Endodermal cell (in vitro differentiated cells): ENCODE results near the gene COL18A1. TPM values are rescaled to one million over a fixed set of nuclear protein-coding genes. Genes with fewer than 3 reads are reported as not detected.

Source experiments
- DNase-seq: peaks from one replicate; pipeline ENCODE4 v3.0.0-alpha.2; 2017
- H3K27ac ChIP-seq: 2 replicates; pipeline ENCODE4 v1.5.1; 2013; ENCODE audit warnings: mild to moderate bottlenecking, low read depth, low read length, moderate library complexity
- H3K27me3 ChIP-seq: 2 replicates; pipeline ENCODE4 v1.6.1; 2013; ENCODE audit warnings: mild to moderate bottlenecking, low read length, moderate library complexity; ENCODE audit not compliant: insufficient read depth, control insufficient read depth, poor library complexity, severe bottlenecking
- H3K36me3 ChIP-seq: 2 replicates; pipeline ENCODE4 v1.7.0; 2013; ENCODE audit warnings: mild to moderate bottlenecking, low read length, moderate library complexity; ENCODE audit not compliant: control insufficient read depth, insufficient read depth
- H3K4me1 ChIP-seq: one replicate; pipeline ENCODE4 v1.7.0; 2013; ENCODE audit warnings: low read length; ENCODE audit not compliant: control insufficient read depth, insufficient read depth
- H3K4me3 ChIP-seq: 2 replicates; pipeline ENCODE4 v1.5.1; 2013; ENCODE audit warnings: mild to moderate bottlenecking, low read length, moderate library complexity
- H3K9ac ChIP-seq: 2 replicates; pipeline ENCODE4 v1.6.1; 2013; ENCODE audit warnings: mild to moderate bottlenecking, low read length, moderate library complexity; ENCODE audit not compliant: poor library complexity, severe bottlenecking; ENCODE audit errors: extremely low read depth
- H3K9me3 ChIP-seq: 2 replicates; pipeline ENCODE4 v1.6.1; 2013; ENCODE audit warnings: mild to moderate bottlenecking, low read length, moderate library complexity; ENCODE audit not compliant: control insufficient read depth
- H3K27ac Mint-ChIP-seq: 2 replicates; pipeline ENCODE4 v1.8.0; 2020; ENCODE audit warnings: mixed read lengths
- H3K27me3 Mint-ChIP-seq: 2 replicates; pipeline ENCODE4 v1.8.0; 2021; ENCODE audit warnings: mild to moderate bottlenecking, mixed read lengths; ENCODE audit not compliant: insufficient read depth
- H3K36me3 Mint-ChIP-seq: 2 replicates; pipeline ENCODE4 v1.8.0; 2020; ENCODE audit warnings: low read depth, mixed read lengths
- H3K4me1 Mint-ChIP-seq: 2 replicates; pipeline ENCODE4 v1.8.0; 2020; ENCODE audit warnings: mixed read lengths
- H3K4me3 Mint-ChIP-seq: 2 replicates; pipeline ENCODE4 v1.8.0; 2020; ENCODE audit warnings: mild to moderate bottlenecking, moderate library complexity, mixed read lengths
- H3K9me3 Mint-ChIP-seq: 2 replicates; pipeline ENCODE4 v1.8.0; 2020; ENCODE audit warnings: mild to moderate bottlenecking, mixed read lengths
- CTCF ChIP-seq: fragments of 200-600 bp; sonication (generic); conservative IDR thresholded peaks from 2 replicates; pipeline ENCODE4 v1.5.0; 2021; ENCODE audit warnings: antibody characterized with exemption, mild to moderate bottlenecking
- WGBS, 2 experiments: methylation state at CpG; one replicate each; pipeline versions ENCODE4 v1.1.5 to v1.1.7; 2013; ENCODE audit warnings: missing lambda C conversion rate in 2 of 2, mixed read lengths in 1 of 2; ENCODE audit not compliant: insufficient coverage in 1 of 2, insufficient read length in 1 of 2; 5-methylcytosine and 5-hydroxymethylcytosine counted together
- total RNA-seq, 2 donors: library from RNA; stranded (reverse); fragmentation: NEBNext Ultra II Directional in 1 of 2; extraction: Animal tissue kit (Norgen Biotek cat#: 25700) in 1 of 2; gene quantifications; 2 replicates in 1 of 2; 3 replicates in 1 of 2; pipeline ENCODE4 v1.2.1, GENCODE V29; 2021

Gene COL18A1
- total RNA-seq, 2 donors from 2014 or later, result 332 to 398 TPM

DNA sequence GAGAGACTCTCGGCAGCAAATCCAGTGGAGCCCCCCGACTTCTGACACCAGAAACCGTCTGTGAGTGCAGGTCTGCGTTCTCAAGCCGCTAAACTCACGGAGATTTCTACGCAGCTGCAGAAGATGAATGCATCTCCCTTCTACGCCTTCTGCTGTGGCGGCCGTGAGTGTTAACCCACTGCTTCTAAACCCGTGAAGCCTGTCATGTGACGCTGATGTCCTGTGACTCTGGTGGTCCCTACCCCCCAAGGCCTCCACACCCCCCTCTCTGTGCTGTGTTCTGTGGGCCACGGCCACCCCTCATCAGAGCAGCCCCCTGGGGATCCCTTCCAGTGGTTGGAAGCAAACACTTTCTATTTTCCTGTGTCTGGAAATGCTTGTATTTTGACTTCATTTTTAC, 33.9 kb upstream of the COL18A1 start:
- Histone ChIP-seq H3K9ac (no peak overlapping the region), H3K9me3 (no peaks in the 10 kb centered on the region), H3K27ac (no peak overlapping the region), H3K27me3 (no peaks in the 10 kb centered on the region), H3K4me3 (no peak overlapping the region), H3K4me1 (peaks cover 8% of the 10 kb centered on the region), H3K36me3 (no peaks in the 10 kb centered on the region)
- Mint-ChIP-seq H3K27ac (no peak overlapping the region), H3K27me3 (no peaks in the 10 kb centered on the region), H3K9me3 (peaks cover 7% of the 10 kb centered on the region), H3K4me1 (peaks cover 20% of the 10 kb centered on the region), H3K4me3 (no peak overlapping the region), H3K36me3 (no peaks in the 10 kb centered on the region)
- no peak for DNase-seq
- 93 to 94% methylated on average over 9 to 13 of the region's 13 CpGs for WGBS, 2 experiments
- no peak for TF ChIP-seq CTCF

GRCh38 chr21:45371655-45372054, 33.3 kb upstream of the COL18A1 start:
- H3K9me3 Mint-ChIP-seq, result peaks cover 7% of the 10 kb centered on the region
- no peak overlapping the region for H3K27ac ChIP-seq

GRCh38 chr21:45372732-45373355, 32.1 kb upstream of the COL18A1 start:
- peaks cover 5% of the 10 kb centered on the region for H3K36me3 Mint-ChIP-seq
- H3K9me3 Mint-ChIP-seq, result peaks cover 14% of the 10 kb centered on the region
- peaks cover 6% of the 10 kb centered on the region for H3K4me1 Mint-ChIP-seq
- H3K27ac Mint-ChIP-seq, result no peak overlapping the region
- peaks cover 1% of the 10 kb centered on the region for H3K27me3 Mint-ChIP-seq
- no peak overlapping the region for H3K4me3 Mint-ChIP-seq
- 95 to 100% methylated on average over 4 to 7 of the region's 7 CpGs for WGBS, 2 experiments
- Histone ChIP-seq H3K9me3 (peaks cover 11% of the 10 kb centered on the region), H3K27ac (no peak overlapping the region), H3K27me3 (no peaks in the 10 kb centered on the region), H3K36me3 (no peaks in the 10 kb centered on the region), H3K4me3 (no peak overlapping the region), H3K9ac (no peak overlapping the region), H3K4me1 (no peaks in the 10 kb centered on the region)
- DNase-seq, result no peak
- no peak for TF ChIP-seq CTCF

More at GRCh38 chr21:45371655-45372054, 33.3 kb upstream of the COL18A1 start:
- peaks cover 4% of the 10 kb centered on the region for H3K4me1 ChIP-seq
- WGBS, 2 experiments, result 91 to 92% methylated on average over 4 to 5 of the region's 5 CpGs
- no peaks in the 10 kb centered on the region for H3K9me3 ChIP-seq
- no peak overlapping the region for H3K9ac ChIP-seq
- no peak for DNase-seq
- H3K27me3 Mint-ChIP-seq, result no peaks in the 10 kb centered on the region
- no peaks in the 10 kb centered on the region for H3K27me3 ChIP-seq
- H3K36me3 ChIP-seq, result no peaks in the 10 kb centered on the region
- peaks cover 15% of the 10 kb centered on the region for H3K4me1 Mint-ChIP-seq
- H3K4me3 Mint-ChIP-seq, result no peak overlapping the region
- no peaks in the 10 kb centered on the region for H3K36me3 Mint-ChIP-seq
- TF ChIP-seq CTCF, result no peak
- H3K27ac Mint-ChIP-seq, result no peak overlapping the region
- no peak overlapping the region for H3K4me3 ChIP-seq
